GM19324 (cell line): ENCODE data around the gene CELF4.

Experiments
- ATAC-seq: cut with Tn5 transposase; IDR thresholded peaks from one replicate; pipeline ENCODE4 v1.9.1; 2021; ENCODE audit warnings: mild to moderate bottlenecking, moderate library complexity; ENCODE audit not compliant: unreplicated experiment, low FRiP score

Gene CELF4

GRCh38 chr18:37276111-37276890, 289.3 kb downstream of the CELF4 start:
- ATAC-seq: no peak

DNA sequence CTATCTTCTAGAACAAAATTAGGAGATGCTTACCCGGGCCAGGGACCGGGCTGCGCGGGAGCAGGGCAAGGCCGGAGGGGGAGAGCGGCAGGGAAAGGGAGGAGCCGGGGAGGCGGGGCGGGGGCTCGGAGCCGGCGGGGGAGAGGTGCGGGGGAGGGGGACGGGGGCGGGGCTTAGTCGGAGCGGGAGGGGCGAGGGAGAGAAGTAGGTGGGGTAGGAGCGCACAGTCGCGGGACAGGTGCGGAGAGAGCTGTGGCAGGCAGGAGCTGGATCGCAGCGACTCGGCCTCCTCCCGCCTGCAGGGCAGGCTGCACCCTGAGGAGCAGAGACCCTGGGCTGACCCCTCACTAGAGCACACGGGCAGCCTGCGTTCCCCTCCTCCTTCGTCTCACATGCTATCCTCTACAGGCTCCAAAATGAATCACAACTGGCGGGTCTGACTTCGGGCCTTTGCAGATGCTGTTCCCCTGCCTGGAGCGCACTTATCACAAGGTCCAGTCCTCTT, 290.3 kb downstream of the CELF4 start:
- no peak for ATAC-seq

- no peak for ATAC-seq
Observed at GRCh38 chr18:37274309-37275236, 291.0 kb downstream of the CELF4 start.

DNA sequence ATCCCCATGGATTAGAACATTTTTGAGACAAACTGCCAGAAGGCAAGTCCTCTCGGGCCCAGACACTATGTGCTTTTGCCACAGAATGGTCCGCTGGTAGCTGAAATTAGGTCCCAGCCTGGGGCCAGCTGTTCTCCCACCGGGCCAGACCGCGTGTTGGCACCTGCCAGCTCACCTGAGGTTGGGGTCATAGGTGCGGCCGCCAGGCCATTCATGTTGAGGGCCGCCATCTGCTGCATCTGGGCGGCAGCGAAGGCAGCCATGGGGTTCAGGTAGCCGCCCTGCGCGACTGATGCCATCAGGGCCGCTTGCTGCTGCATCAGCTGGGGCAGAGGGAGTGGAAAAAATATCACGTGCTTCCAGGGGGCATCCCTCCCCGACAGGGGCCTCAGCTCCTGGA, 292.8 kb downstream of the CELF4 start:
- no peak for ATAC-seq

DNA sequence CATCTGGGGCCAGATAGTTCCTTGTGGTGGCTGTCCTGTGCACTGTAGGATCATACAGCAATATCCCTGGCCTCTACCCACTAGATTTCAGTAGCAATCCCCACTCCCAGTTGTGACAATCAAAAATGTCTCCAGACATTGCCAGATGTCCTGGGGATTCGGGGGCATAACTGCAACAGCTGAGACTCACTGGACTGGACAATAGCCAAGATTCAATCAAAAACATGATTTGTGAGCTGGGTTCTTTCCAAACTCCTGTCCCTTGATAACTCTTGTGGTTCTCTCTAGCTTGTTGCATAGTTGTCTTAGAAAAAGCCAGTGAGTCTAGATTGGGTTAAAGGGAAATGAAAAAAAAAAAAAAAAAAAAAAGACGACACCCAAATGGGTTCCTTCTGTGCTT, 293.4 kb downstream of the CELF4 start:
- ATAC-seq: no peak

- no peak for ATAC-seq
Observed at GRCh38 chr18:37270666-37271052, 294.9 kb downstream of the CELF4 start.

GRCh38 chr18:37270038-37270665, 295.4 kb downstream of the CELF4 start:
- ATAC-seq: no peak

DNA sequence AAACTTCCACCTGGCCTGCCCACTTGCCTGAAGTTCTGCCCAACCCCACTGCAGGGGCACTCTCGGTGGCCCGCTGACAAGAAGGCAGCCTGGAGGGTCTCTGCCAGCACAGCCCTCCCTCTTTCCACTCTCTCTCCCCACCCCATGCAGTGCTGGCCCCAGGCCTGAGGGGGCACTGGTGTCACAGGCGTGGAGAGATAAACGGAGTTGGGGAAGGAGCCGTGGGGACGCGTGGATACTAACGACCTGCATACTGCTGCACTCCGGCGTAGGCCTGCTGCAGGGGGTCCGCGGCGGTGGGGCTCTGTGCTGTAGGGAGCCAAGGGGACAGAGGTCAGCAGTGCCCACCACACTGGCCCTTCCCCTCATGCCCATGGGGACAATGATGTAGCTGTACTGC, 299.3 kb downstream of the CELF4 start:
- no peak for ATAC-seq

DNA sequence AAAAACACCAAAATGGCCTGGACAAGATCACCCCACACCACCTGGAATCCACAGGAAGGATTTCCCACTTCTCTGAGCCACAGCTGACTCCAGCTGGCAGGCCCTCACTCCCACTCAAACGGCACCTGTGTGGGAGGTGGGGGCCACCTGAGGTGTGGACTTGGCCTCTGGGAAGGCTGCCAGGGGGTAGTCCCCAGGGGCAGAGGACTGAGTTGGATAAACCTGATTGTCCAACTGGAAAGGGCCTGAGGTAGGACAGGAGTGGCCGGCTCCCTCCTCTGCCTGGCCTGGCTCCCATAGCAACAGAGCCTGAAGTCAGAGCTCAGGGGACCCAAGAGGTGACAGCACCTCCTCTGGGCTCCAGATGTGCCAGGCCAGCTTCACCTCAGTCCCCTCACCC, 300.2 kb downstream of the CELF4 start:
- no peak for ATAC-seq

DNA sequence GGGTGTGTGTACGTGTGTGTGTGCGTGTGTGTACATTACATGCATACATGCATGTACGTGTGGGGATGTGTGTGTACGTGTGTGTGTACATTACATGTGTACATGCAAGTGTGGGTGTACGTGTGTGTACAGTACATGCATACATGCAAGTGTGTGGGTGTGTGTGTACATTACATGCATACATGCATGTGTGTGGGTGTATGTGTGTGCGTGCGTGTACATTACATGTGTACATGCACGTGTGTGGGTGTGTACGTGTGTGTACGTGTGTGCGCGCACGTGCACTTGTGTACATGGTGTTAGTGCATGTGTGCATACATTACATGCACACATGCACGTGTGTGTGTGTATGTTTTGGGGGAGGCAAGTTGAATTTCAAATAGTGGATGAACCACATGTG, 300.6 kb downstream of the CELF4 start:
- no peak for ATAC-seq

DNA sequence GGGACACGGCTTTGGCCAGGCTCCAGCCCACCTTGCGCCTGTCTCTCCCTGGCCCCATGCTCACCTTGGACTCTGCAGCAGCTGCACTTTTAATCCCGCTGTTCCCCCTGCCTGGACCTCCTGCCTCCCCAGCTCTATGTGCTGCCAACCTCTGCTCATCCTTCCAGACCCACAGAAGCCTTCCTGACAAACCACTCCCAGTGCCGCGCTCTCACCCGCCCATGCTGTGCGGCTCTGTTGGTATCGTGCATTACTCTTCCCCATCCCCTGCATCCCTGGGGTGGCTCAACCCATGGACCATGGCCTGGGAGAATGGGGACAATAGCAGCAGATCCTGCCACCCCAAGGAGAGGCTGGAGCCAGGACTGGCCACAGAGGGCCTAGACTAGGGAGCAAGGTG, 303.6 kb downstream of the CELF4 start:
- no peak for ATAC-seq

DNA sequence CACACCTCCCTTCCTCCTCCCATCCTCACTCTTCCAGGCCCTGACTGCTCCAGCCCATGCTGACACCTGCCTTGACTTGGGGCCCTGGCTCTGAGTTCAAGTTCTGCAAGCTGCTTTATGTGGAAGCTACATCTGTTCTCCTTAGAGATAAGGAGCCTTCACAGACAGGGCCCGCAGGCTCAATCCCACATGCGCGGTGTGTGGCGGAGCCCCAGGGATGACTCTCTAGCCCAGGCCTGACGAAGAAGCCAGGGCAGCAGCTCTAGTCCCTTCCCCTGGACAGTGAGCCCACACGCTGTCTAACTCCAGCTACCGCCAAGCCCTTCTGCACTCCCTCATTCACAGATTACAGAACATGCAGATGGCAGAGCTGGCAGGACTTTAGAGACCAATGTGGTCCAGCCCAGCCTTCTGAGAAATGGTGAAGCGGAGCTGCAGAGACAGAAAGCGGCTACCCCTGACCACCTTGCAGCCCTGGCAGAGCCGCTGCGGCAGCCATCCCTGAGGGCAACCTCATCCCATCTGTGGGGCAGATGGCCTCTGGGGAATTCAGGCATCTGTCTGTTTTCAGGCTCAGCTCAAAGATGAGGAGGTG, 304.3 kb downstream of the CELF4 start:
- no peak for ATAC-seq

DNA sequence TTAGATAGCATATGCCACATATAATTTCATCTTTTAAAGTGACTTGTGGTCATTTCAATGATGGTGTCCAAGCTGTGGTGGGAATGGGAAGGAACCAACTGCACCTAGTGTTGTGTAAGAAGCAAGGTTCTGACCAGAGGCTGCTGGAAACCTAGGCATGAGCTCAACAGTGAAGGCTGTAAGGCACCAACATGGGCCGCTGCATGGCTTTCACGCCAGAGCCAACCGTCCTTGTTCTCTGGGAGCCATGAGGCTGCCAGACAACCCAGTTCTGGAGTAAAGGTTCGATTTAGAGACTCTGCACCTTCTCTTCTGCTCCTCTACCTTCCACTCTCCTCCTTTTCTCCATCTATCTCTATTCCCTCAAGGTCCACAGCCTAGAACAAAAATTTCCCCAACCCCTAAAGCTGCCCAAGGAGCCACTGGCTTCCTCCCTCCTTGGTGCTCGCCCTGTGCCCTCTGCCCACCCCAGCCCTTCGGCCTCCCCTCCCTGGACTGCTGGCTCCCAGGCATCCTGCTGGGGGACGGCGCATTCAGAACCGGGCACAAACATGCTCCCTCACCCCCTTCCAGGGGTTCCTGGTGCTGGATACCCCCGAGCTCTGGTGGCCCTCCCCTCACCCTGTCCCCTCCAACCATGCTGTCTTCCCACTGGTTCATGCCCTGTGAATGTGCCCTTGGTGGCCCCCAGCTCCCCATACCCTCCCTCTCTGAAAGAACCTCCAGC, 305.1 kb downstream of the CELF4 start:
- ATAC-seq: no peak

DNA sequence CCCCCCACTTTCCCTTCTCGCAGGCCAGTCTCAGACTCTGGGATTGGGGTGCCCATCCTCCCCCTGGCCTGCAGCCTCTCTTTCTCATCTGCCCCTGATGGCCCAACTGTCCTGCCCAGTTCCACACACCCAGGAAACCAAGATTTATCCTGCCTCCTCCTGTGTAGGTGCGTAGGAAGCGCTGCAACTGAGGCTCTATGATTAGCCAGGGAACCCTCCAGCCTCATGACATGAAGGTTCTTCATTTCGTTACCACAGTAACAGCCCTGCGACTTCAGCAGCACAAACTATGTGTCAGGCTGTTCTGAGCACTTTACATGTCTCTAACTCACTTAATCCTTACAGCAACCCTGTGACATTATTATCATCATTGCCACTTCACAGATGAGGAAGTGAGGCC, 305.9 kb downstream of the CELF4 start:
- no peak for ATAC-seq

GRCh38 chr18:37258819-37259218, 306.8 kb downstream of the CELF4 start:
- ATAC-seq: no peak

DNA sequence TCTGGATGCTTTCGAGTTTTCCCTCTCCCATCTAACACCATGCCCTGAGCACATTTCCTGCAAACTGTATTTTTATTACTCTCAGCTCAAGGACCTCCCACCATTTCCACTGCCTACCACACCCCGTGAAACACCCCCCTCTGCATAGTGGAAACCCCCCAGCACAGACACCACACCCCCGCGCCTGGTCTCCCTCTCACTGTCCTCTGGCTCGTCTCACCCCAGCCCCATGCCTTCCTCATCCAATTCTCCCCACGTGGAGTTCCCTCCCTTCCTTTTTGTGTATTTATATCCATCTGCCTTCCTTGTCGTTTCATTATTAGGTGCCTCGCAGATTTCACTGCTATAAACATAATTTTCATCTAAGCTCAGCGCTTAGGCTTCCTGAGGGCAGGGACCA, 307.5 kb downstream of the CELF4 start:
- ATAC-seq: no peak

- no peak for ATAC-seq
Observed at GRCh38 chr18:37254973-37255372, 310.6 kb downstream of the CELF4 start.

DNA sequence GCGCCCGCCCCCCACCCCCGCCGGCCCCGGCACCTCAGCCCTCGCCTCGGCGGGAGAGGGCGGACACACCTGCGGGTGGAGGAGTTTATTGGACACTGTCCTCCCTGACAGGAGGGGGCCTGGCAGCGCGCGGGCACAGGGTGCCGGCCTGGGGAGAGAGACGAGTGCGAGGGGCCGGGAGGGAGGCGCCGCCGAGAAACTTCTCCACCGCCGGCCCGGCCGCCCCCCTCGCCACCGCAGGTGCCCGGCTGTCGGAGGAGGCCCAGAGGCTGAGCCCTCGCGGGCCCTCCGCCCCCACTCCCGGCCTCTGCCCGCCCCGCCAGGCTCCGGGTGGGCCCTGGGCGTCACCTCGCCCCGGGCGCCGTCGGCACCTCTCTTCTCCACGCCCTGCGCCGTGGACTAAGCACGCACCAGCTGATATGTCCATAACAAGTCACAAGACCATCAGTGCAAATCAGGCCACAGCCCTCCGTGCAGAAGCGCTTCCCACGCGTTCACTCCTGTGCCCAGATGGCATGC, 311.3 kb downstream of the CELF4 start:
- no peak for ATAC-seq

DNA sequence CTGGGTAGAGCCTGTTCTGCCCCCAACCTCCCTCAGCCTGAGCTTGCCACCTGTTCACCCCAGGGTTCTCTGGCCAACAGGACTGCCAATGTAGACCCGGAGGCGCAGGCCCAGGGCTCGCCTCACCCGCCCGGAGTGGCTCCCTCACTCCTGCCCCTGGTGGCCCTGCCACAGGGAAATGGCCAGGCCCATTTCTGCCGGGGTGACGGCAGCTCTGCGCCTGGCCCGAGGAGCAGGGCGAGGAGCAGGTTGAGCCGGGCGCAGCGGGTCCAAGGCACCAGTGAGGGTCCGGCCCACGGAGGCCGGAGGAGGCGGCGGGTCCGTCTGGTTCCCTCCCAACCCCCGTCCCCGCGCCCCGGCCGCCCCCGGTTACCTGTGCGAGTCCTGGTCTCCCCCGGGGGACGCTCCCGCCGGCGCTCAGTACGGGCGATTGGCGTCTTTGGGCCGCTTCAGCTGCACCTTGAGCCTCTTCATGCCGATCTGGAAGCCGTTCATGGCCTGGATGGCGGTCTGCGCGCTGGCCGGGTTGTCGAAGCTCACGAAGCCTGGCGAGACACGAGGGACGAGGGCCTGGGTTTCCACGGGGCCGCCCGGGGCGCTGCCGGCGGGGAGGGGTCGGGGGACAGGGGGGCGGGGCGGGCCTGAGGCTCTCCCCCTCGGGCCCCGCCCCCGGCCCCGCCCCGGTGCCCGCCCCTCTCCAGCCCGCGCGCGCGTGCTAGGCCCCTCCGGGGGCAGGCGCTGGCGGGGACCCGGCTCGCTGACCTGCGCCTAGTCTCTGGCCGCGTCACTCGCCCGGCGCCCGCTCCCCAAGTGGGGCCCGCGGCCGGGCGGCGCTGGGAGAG, 312.0 kb downstream of the CELF4 start:
- ATAC-seq: no peak
